Left ventricle myocardium inferior (tissue), 1 donor: ENCODE results near the gene PTPRG. TPM values are rescaled to one million over a fixed set of nuclear protein-coding genes. Genes with fewer than 3 reads are reported as not detected.

ENCODE experiments used
- DNase-seq: peaks from one replicate; pipeline ENCODE4 v3.0.0-alpha.2; 2020
- H3K27ac ChIP-seq: fragments of 200-600 bp; replicated peaks from 2 replicates; pipeline ENCODE4 v1.8.0; 2021
- H3K27me3 ChIP-seq: fragments of 200-600 bp; 2 replicates; pipeline ENCODE4 v1.8.0; 2021; ENCODE audit warnings: low read depth
- H3K36me3 ChIP-seq: fragments of 200-600 bp; 2 replicates; pipeline ENCODE4 v1.8.0; 2021
- H3K4me1 ChIP-seq: fragments of 200-600 bp; 2 replicates; pipeline ENCODE4 v1.8.0; 2021
- H3K4me3 ChIP-seq: fragments of 200-600 bp; 2 replicates; pipeline ENCODE4 v1.8.0; 2021; ENCODE audit warnings: mild to moderate bottlenecking, moderate library complexity
- H3K9me3 ChIP-seq: fragments of 200-600 bp; replicated peaks from 2 replicates; pipeline ENCODE4 v1.8.0; 2021
- CTCF ChIP-seq: fragments of 200-600 bp; IDR thresholded peaks from 2 replicates; pipeline ENCODE4 v1.8.0; 2021; ENCODE audit warnings: antibody characterized with exemption, mild to moderate bottlenecking, borderline replicate concordance
- intact Hi-C: fragments of 100-400 bp; cut with micrococcal nuclease; formaldehyde crosslinking; loops from one replicate; pipeline ENCODE4 v1.11.0; 2022
- total RNA-seq: library from RNA; stranded (reverse); fragmentation: NEBNext Ultra II Directional; extraction: Animal tissue kit (Norgen Biotek cat#: 25700); gene quantifications from one replicate; pipeline ENCODE4 v1.2.1, GENCODE V29; 2021
- donor health status: DM: no; HTN: yes; CAD: no; lungs with severe emphysema.

The PTPRG gene
- total RNA-seq, 1 donor from 2014 or later = 29.6 TPM

- Histone ChIP-seq H3K4me3 (no peak overlapping the region), H3K4me1 (peaks cover 94% of the 10 kb centered on the region), H3K9me3 (no peaks in the 10 kb centered on the region), H3K36me3 (no peaks in the 10 kb centered on the region), H3K27ac (no peak overlapping the region), H3K27me3 (no peaks in the 10 kb centered on the region)
- TF ChIP-seq CTCF = no peak
- intact Hi-C loops = loop anchor here (10.0 kb wide), 1 partner anchor 287 kb away; no protein-coding TSS in a partner anchor
- DNase-seq = no peak
Measured at GRCh38 chr3:61568127-61568526, 6.8 kb downstream of the PTPRG start.

- TF ChIP-seq CTCF = no peak
- Histone ChIP-seq H3K9me3 (peaks cover 5% of the 10 kb centered on the region), H3K4me3 (no peak overlapping the region), H3K36me3 (no peaks in the 10 kb centered on the region), H3K4me1 (peaks cover 92% of the 10 kb centered on the region), H3K27me3 (no peaks in the 10 kb centered on the region), H3K27ac (no peak overlapping the region)
- DNase-seq = no peak
- intact Hi-C loops = loop anchor here (10.0 kb wide), 1 partner anchor 285 kb away; no protein-coding TSS in a partner anchor
Measured at GRCh38 chr3:61569856-61570580, 8.6 kb downstream of the PTPRG start.

GRCh38 chr3:61570813-61571212 is 9.4 kb downstream of the PTPRG start:
- peaks cover 5% of the 10 kb centered on the region for H3K9me3 ChIP-seq
- TF ChIP-seq CTCF = no peak
- DNase-seq = no peak
- H3K4me1 ChIP-seq = peaks cover 89% of the 10 kb centered on the region
- no peak overlapping the region for H3K4me3 ChIP-seq
- H3K36me3 ChIP-seq = no peaks in the 10 kb centered on the region
- no peaks in the 10 kb centered on the region for H3K27me3 ChIP-seq
- intact Hi-C loops = no loop called here
- no peak overlapping the region for H3K27ac ChIP-seq

- Histone ChIP-seq H3K27ac (no peak overlapping the region), H3K36me3 (no peaks in the 10 kb centered on the region), H3K27me3 (no peaks in the 10 kb centered on the region), H3K9me3 (peaks cover 5% of the 10 kb centered on the region), H3K4me1 (peaks cover 89% of the 10 kb centered on the region), H3K4me3 (no peak overlapping the region)
- no peak for TF ChIP-seq CTCF
- no peak for DNase-seq
- intact Hi-C loops = no loop called here
Measured at GRCh38 chr3:61571516-61572336, 10.4 kb downstream of the PTPRG start.

GRCh38 chr3:61572879-61573278 is 11.5 kb downstream of the PTPRG start:
- intact Hi-C loops = no loop called here
- no peak for DNase-seq
- no peak for TF ChIP-seq CTCF
- Histone ChIP-seq H3K36me3 (no peaks in the 10 kb centered on the region), H3K4me3 (no peak overlapping the region), H3K4me1 (peaks cover 89% of the 10 kb centered on the region), H3K9me3 (peaks cover 5% of the 10 kb centered on the region), H3K27me3 (no peaks in the 10 kb centered on the region), H3K27ac (no peak overlapping the region)
